NCI-H82 treated with DMSO at 0.1 percent for 48 hours (cell line): ENCODE measurements around the gene NELL1.
"Not testable (repeated sequence)": the region's sequence is repeated elsewhere in the genome, so short reads cannot be mapped to it uniquely, and the experiment has no call there.

Source experiments
- DNase-seq: peaks from one replicate; lab custom pipeline; 2025; ENCODE audit not compliant: unreplicated experiment; lab: John Stamatoyannopoulos, UW

NELL1 gene

DNA sequence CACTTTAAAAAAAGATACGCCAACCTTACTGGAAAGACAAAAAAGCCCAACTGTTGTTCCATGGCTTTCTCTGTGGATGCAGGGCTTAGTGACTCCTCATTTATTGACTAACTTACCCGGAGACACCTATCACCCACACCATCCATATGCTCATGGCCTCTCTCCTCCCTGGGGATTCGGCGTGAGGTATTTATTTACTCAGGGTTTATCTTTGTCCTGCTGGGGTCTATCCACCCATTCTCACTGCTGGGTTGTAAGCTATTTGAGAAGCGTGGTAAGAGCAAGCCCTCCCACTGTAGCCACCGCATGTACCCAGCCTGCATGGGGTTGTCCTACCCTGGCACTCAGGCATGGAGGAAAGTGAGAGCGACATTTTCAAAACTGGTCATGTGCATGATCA lies 93.6 kb downstream of the NELL1 start:
- DNase-seq: no peak

DNA sequence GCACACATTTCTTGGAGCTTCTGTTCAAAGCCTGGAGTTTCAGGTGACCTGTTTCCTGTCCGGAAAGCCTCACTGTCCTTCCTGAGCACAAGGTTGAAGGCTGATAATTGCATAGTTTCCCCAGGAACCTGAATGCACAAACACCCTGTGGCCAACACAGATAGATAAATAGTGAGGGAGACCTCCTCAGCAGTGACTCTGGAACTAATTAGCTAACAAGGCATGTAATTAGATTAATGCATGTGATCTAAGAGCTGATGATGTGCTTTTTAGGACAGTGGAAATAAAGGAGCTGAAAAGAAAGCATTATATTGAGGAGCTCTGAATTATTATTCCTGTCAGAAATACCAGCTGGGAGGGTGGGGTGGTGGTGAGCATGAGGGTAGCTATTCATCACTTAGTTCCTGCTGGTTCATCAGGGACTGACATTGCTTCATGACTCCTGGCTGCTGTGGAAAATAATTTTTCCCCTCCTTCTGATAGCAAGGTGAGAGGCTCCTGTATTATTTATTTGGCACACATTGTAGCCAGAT lies 101.1 kb downstream of the NELL1 start:
- DNase-seq: no peak

DNA sequence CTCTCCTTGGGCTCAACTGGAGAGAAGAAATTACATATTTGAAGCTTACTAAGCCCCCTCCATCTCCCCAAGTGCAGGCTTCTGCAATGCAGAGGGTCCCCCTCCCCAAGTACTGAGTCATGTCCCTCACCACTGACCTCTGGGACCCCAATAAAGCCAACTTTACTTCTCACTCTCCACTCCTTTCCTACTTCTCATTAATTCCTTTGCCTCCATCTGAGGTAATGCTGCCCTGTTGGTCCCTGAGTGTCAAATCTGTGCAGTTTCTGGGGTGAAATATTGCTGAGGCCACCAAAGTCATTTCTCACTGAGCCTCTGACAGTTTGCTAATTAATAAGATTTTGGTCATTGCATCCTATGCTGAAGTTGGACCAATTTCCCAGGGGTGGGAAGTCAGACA lies 101.6 kb downstream of the NELL1 start:
- no peak for DNase-seq

DNA sequence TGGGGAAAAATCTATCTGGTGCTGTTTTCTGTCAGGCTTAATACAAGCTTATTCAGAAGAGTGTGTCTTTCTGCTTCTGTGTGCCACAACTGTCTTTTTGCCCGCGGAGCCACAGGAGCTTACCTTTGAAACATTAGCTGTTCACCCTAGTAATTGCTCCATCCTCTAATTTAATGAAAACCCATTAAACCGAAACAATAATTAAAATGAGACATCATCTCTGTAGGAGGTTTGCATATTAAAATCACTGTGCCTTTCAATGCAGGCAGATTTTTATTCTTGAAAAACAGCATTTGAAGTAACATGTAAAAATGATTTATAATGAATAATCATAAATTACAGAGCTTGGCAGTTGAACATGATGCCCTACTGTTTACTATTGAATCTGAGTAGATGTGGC lies 102.3 kb downstream of the NELL1 start:
- no peak for DNase-seq

DNA sequence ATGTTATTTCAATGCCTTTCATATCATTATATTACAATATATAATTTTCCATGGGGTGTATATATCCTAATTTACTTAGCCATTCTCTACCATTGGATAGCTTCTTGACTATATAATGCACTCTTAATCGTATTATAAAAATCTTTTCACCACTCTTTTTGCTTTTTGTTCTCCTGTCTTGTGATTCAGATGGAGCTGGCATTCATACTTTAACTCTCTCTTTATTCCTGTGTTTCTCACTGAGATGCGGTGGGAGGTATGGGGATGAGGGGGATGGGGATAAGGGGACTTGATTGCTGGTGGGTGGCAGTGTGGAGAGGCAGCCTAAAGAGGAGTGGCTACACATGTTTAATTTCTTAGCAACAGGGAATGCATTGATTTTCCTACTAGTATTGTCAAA lies 105.9 kb downstream of the NELL1 start:
- no peak for DNase-seq

DNA sequence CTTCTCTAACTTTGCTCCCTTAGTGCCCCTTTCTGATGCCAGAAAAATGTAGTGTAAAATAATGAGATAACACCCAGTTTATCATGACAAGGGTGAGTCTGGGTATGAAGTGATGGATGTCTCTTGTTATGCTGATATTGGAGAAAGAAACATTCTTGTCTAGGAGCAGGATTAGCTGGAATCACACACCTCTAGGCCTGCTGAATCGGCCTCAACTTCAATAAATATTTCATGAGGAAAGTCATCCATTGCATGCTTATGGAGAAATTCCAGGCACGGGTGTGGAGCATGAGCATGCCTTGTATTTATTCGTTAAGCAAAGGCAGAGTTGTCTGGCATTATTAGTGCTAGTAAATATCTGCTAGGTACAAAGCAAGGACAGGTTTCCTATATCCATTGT lies 113.4 kb downstream of the NELL1 start:
- DNase-seq: no peak

DNA sequence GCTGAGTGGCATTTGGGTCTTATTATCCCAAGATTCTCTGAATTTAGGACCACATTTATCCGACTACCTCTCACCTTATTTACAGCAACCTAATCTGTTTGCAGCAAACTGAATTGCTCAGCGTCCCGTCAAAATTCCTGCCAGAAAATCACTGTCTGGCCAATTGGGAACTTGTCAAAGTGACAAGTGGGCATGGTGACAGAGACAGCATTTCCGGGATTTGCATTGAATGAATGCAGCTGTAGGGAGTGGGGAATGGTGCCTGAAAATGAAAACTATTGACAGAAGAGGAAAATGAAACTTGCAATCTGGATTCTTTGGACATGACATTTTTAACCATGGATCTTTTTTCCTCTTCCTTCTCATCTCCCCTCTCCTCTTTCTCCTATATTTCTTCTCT lies 113.8 kb downstream of the NELL1 start:
- DNase-seq: no peak

DNA sequence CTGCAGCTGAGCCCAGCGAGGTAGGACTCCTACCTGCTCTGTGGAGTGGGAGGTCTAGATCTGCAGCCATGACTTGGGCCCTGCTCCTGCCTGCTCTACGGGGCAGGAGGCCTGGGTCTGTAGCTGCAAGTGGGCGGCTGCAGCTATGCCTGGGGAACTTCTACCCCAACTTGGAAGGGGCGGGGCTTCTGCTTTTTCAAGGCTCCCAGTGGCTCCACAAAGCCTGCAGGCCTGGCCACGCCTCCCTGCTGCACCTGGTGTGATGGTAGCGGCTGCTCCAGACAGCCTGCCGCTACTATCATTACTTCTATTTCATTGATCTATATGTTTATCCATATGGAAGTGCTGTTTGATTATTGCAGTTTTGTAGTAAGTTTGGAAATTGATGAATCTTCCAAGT lies 121.2 kb downstream of the NELL1 start:
- no peak for DNase-seq

DNA sequence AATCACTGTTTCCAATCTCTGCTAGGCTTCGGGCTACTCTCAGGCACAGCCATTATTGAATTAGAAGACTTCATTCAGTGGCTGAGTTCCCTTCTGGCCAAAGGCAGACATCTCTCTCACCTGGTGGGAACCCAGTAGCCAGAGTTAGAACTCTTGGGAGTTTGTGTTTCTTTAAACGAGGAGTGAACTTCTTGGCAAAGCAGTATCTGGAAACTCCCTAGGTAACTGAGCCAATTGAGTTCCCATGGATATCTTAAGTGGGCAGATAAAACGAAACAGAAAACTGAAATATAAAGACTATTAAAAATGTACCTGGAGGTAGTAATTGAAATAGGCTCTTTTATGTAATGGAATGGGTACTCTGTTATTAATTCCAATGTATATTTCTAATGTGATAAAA lies 125.6 kb downstream of the NELL1 start:
- no peak for DNase-seq

DNA sequence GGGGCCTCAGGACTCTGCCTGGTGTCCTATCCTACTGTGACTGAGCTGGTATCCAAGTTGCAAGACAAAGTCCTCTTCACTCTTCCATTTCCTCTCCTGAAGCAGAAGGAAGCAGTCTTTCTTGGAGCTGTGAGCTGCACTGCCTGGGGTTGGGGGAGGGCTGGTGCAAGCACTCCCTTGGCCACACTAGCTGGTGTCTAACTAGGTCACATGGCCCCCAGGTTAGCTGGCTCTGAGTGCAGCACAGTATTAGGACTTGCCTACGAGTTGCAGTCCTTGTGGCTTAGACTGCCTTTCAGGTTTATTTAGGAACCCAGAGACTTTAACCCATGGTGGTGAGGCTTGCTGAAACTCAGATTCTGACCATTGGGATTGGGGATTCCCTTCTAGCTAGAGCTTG lies 138.9 kb downstream of the NELL1 start:
- DNase-seq: no peak

DNA sequence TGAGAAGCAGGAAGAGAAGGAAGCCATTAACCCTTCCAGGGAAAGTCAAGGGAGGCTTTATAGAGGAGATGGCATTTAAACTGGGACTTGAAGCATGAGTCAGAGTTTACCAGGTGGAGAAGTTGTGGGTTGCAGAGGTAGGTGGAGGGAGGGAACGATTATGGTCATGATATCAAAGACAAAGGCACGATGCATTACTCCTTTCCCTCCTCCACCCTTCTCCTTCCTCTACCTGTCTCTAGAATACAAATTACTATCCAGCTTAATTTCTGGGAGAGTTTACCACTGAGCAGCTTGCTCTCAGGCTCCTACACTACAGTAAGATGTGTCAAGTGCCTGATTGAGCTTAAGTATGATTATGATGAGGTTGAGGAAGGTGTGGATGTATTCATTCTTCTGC lies 151.7 kb downstream of the NELL1 start:
- DNase-seq: no peak

DNA sequence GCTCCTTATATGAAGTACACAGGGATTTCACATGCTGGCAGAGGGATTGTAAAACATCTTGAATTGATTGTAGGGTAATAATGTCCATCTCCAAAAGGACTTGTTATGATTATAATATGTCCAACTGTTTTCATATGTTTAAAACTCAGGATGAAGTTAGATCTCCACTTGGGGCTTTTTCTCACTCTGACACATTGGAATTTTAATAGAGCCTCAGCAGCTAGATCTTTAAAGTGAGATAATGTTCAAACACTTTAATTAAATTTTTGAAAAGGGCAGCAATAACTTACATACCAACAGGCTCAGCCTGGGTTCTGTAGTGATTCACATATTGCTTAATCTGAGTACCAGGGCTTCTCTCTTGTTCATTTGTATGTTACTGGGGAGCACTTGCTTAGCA lies 152.1 kb downstream of the NELL1 start:
- no peak for DNase-seq

DNA sequence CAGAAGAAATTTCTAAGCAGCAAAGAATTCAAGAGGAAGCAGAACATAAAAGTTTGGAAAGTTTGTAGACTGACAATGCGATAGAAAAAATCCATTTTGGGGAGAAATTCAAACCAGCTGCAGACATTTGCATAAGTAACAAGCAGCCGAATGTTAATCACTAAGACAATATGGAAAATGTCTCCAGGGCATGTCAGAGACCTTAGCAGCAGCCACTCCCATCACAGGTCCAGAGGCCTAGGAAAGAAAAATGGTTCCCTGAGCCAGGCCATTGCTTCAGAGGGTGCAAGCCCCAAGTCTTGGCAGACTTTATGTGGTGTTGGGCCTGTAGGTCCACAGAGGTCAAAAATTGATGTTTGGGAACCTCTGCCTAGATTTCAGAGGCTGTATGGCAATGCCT lies 155.4 kb downstream of the NELL1 start:
- DNase-seq: no peak

DNA sequence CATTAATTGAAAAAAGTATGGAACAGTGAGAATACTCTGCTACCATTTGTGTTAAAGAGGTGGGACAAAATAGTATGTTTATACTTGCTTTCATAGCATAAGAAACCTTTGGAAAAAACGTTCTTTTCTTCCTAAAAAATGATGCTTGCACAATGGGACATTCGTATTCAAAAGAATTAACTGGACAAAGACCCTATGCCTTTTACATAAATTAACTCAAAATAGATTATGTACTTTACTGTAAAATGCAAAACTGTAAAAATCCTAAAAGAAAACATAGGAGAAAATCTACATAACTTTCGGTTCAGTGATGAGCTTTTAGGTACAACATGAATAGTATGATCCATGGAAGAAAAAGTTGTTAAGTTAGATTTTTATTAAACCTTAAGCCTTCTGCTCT lies 166.2 kb downstream of the NELL1 start:
- no peak for DNase-seq

DNA sequence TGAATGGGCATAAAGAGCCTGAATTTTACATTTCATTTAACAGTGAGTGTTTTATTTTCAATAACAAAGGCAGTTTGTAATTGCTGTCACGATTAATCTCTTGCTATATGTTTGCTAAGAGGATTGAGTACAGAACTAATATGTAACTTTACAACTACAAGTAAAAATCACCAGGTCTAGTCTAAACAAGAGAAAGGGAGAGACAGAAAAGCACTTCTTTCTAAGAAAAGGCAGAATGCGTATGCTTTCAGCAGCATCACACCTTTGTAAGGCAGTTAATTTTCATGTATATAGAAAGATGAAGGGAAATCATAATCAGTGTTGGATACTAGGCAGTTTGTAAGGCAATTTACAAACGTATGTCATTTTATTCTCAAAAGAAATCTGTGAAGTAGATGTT lies 169.8 kb downstream of the NELL1 start:
- DNase-seq: no peak

DNA sequence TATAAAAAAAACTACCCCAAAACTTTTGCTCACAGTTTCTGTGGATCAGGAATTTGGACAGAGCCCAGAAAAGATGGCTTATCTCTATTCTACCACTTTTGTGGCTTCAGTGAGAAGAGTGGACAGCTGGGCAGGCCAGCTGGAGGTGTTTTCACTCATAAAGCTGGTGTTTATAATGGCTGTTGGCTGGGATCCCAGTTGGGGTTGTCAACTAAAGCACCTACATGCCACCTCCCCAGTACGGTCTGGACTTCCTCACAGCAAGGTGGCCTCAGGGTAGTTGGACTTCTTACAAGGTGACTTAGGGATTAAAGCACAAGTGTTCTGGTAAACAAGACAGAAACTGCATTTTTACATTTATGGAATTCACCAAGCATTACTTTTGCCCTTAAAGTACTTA lies 171.0 kb downstream of the NELL1 start:
- DNase-seq: peak; percentile 39

DNA sequence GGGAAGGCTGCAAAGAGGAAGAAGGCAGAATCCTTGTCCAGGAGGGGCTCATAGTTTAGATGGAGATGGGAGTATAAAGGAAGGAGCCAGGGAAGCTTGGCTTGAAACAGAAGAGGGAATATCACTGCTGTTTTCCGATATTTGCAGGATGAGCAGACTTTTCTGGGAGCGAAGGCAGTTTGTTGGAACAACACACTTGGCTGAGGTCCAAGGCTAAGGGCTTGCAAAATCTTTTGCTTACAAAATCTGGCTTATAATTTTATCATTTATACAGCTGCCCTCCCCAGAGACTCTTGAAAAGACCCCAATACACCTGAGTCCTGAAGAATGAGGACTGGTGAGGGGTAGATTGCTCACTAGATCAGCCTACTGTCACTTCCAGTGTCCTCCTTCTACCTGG lies 174.8 kb downstream of the NELL1 start:
- DNase-seq: no peak

DNA sequence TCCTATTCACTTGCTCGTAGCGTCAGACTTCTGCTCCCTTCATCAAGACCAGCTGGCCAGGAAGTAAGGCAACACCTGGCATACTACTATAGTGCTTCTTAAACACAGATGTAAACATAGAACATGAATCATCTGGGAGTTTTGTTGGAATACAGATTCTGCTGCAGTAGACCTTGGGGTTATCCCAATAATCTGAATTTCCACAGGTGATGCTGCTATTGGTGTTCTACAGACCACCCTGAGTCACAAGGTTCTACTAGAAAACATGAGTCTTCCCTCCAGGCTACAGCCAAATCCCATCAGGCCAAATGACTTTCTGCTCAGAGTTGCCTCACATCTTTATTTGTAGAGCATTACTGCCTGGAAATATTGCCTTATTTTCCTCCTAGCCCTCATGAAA lies 175.2 kb downstream of the NELL1 start:
- no peak for DNase-seq

DNA sequence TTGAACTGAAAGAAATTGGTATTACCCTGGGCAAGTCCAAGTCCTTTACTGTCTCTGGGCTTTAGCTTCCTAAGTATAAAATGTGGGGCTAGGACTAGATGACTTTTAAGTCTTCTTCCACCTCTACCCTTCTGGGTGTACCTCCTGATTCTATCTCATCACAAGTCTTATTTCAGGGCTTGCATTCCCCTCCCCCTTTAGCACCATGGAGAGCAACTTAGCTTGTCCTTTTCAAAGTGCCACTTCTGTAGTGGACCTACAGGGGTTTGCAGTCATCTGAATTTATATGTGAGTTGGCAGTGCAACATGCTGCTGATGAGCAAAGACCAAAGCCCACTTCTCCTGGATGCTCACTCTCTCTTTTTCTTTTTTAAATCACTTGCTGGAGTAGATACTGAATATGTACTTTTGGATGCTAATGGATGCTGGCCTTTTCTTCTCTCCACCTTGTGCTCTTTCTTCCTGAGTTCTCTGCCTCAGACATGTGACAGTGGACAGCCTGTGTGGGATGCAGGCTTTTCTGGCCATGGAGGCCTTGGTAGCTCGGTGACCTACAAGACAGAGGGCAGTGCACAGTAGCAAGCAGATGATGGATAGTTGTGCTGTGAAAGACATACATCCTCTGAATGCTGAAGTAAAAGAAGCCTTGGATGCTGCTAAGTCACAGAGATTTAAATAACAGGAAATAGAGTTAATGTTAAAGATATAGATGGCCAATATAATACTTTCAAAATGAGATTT lies 185.0 kb downstream of the NELL1 start:
- DNase-seq: no peak

DNA sequence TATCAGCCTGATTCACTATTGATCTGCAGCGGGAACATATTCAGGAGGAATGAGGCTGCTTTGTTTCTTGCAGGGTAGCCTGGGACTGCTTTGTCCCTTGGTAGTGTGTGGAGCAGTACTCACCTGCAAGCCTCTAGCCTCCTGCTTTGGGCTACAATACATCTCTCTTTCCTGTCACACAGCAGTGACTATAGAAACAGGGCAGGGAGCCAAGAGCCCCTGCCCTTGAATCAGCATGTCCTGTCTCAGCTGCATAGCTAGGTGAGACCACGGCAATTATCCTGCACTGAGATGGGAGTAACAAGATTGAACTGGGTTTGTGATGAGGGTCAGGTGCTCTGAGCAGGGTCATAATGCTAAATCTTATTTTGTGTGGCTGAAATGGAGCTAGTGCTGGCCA lies 191.9 kb downstream of the NELL1 start:
- no peak for DNase-seq

DNA sequence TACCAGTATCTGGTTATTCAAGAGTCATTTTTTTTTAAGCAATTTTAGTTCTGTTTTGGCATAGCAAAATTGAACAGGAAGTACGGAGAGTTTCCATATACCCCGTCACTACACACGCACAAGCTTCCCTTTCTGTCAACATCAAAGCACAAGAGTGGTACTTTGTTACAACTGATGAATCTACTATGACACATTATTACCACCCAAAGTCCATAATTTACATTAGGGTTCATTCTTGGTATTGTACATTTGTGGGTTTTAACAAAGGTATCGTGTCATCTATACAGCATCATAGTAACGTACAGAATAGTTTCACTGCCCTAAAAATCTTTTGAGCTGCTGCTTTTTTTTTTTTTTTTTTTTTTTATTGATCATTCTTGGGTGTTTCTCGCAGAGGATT lies 192.9 kb downstream of the NELL1 start:
- not testable (repeated sequence) for DNase-seq

DNA sequence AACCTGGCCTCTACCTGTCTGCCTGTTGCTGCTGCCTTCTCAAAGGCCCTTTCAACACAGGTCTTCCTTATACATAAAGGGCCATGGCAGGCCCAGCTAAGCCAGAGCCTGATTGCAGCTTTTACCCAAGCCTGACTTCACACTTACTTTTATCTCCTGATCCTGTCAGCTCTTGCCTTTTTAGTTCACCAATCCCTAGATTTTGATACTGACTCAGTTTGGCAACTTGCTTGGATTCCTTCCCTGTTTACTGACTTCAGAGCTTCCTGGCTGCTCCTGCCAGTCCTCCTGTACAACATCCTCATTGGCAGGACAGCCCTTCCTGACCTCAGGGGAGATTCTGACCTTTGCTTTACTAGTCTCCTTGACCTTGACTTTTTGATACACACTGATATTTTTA lies 195.2 kb downstream of the NELL1 start:
- DNase-seq: no peak

DNA sequence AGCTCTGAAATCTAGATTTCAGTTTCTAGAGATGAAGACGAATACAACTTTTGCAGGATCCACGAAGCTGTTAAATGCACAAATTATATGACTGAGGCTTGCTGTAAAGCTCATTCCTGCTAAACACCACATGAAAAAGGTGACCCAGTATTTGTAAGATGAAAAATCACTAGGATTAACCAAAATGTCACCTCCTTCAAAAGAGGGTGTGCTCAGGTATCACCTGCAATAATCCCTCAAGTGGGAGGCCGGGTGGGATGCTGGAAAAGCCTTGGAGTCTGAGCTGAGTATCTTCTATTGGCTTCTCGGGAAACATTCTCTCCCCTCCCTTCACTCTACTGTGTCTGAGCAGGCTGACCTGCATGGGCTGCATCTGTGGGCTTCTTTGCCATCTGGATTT lies 195.8 kb downstream of the NELL1 start:
- no peak for DNase-seq
